Upper lobe of left lung (tissue), 4 donors: ENCODE measurements around the gene SPEF1.

Experiments used
- POLR2AphosphoS5 ChIP-seq, 2 donors: sonication (generic); formaldehyde crosslinking; IDR thresholded peaks; one replicate each; pipeline ENCODE4 v1.5.1; 2017; ENCODE audit warnings: antibody characterized with exemption in 2 of 2
- TF ChIP-seq, protein P1 (sequence below), 6 experiments: fragments of 450-650 bp in 4 of 6; fragments of 200-600 bp in 2 of 6; sonication (generic) in 2 of 6; IDR thresholded peaks; one replicate each; pipeline ENCODE4 v1.5.1; 2016 to 2019; ENCODE audit warnings: antibody characterized with exemption in 6 of 6

DNA sequence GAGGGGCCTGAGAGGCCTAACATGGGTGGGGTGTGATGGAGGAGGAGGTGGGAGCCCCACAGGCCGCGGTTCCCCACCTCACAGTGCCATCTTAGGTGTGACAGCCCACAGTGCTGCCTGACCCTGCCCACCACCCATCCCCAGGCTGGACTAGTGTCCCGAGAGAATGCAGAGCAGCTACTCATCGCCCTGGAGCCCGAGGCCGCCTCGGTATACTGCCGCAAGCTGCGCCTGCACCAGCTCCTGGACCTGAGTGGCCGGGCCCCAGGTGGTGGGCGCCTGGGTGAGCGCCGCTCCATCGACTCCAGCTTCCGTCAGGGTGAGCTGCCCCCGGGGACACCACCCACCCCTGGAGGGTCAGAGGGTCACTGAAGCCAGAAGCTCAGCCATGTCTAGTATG, 33.2 kb downstream of the SPEF1 start:
- TF ChIP-seq, protein P1, sequence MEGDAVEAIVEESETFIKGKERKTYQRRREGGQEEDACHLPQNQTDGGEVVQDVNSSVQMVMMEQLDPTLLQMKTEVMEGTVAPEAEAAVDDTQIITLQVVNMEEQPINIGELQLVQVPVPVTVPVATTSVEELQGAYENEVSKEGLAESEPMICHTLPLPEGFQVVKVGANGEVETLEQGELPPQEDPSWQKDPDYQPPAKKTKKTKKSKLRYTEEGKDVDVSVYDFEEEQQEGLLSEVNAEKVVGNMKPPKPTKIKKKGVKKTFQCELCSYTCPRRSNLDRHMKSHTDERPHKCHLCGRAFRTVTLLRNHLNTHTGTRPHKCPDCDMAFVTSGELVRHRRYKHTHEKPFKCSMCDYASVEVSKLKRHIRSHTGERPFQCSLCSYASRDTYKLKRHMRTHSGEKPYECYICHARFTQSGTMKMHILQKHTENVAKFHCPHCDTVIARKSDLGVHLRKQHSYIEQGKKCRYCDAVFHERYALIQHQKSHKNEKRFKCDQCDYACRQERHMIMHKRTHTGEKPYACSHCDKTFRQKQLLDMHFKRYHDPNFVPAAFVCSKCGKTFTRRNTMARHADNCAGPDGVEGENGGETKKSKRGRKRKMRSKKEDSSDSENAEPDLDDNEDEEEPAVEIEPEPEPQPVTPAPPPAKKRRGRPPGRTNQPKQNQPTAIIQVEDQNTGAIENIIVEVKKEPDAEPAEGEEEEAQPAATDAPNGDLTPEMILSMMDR (IDR thresholded peaks at IDR 0.05), result no peak
- no peak for TF ChIP-seq POLR2AphosphoS5 (IDR thresholded peaks at IDR 0.05)
